ENCODE data around the gene AVEN.

AVEN gene

DNA sequence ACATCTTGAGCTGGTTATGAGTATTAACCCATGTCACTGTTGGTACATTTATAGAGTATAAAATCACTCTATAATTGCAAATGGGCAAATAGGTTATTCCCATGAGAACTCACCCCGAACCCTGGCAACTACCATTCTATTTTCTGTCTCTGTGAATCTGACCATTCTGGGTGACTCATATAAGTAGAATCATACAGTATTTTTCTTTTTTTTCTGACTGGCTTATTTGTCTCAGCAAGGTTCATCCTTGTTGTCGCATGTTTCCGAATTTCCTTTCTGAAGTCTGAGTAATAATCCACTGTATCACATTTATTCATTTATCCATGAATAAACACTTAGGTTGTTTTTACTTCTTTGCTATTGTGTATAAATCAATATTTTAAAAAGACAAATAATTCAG is 130.6 kb downstream of the AVEN start:
- H3K9me2 ChIP-seq (ENCODE audit: low read depth, low read length), result no peaks in the 10 kb centered on the region
- TF ChIP-seq EZH2 (IDR thresholded peaks at IDR 0.05; ENCODE audit: borderline replicate concordance, low read length), result no peak
- no peaks in the 10 kb centered on the region for H4K20me1 ChIP-seq (ENCODE audit: insufficient read depth, low read length)
- no peaks in the 10 kb centered on the region for H3K79me2 ChIP-seq (ENCODE audit: insufficient read depth, low read length)
- H3F3A ChIP-seq (ENCODE audit: insufficient read depth, low read length), result no peaks in the 10 kb centered on the region
- H3K9ac ChIP-seq (ENCODE audit: low read length), result no peak overlapping the region
- no peaks in the 10 kb centered on the region for H3K27me3 ChIP-seq (ENCODE audit: insufficient read depth, low read length)
- H2AFZ ChIP-seq (ENCODE audit: low read length), result no peak overlapping the region
- H3K4me1 ChIP-seq (ENCODE audit: insufficient read depth, low read length, severe bottlenecking), result no peaks in the 10 kb centered on the region
- no peak overlapping the region for H3K4me2 ChIP-seq (ENCODE audit: low read length)
- no peaks in the 10 kb centered on the region for H3K9me3 ChIP-seq (ENCODE audit: low read length)
- no peak overlapping the region for H3K4me3 ChIP-seq (ENCODE audit: low read depth, low read length, poor library complexity, severe bottlenecking)
- no peaks in the 10 kb centered on the region for H3K36me3 ChIP-seq (ENCODE audit: insufficient read depth, low read length)
- no peak overlapping the region for H3K27ac ChIP-seq (ENCODE audit: low read depth, low read length, poor library complexity, severe bottlenecking)

DNA sequence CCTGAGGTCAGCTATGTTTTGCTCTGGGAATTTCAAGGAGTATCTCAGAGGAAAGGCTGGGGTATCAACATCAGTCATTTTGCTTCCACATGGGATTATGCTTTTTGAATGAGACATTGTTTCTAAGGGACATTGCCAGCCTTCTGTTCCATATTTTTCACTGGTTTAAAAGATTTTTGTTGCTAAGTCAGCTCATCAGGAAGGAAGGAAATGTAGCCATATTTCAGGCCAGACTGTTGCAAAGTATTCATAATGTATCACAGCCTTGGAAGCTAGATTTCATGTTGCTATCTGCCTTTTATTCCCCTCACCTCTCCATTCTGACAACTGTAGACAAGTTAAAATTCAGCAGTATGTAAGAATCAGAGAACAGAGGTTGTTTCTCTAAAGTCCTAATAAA is 131.7 kb downstream of the AVEN start:
- no peak overlapping the region for H3K4me3 ChIP-seq (ENCODE audit: low read depth, low read length, poor library complexity, severe bottlenecking)
- H3K27ac ChIP-seq (ENCODE audit: low read depth, low read length, poor library complexity, severe bottlenecking), result no peak overlapping the region
- no peaks in the 10 kb centered on the region for H3K36me3 ChIP-seq (ENCODE audit: insufficient read depth, low read length)
- no peaks in the 10 kb centered on the region for H3K9me3 ChIP-seq (ENCODE audit: low read length)
- no peak overlapping the region for H3K9ac ChIP-seq (ENCODE audit: low read length)
- H2AFZ ChIP-seq (ENCODE audit: low read length), result no peak overlapping the region
- H3K27me3 ChIP-seq (ENCODE audit: insufficient read depth, low read length), result no peaks in the 10 kb centered on the region
- no peak overlapping the region for H3K4me2 ChIP-seq (ENCODE audit: low read length)
- no peaks in the 10 kb centered on the region for H4K20me1 ChIP-seq (ENCODE audit: insufficient read depth, low read length)
- no peak for TF ChIP-seq EZH2 (IDR thresholded peaks at IDR 0.05; ENCODE audit: borderline replicate concordance, low read length)
- TF ChIP-seq, protein P1, sequence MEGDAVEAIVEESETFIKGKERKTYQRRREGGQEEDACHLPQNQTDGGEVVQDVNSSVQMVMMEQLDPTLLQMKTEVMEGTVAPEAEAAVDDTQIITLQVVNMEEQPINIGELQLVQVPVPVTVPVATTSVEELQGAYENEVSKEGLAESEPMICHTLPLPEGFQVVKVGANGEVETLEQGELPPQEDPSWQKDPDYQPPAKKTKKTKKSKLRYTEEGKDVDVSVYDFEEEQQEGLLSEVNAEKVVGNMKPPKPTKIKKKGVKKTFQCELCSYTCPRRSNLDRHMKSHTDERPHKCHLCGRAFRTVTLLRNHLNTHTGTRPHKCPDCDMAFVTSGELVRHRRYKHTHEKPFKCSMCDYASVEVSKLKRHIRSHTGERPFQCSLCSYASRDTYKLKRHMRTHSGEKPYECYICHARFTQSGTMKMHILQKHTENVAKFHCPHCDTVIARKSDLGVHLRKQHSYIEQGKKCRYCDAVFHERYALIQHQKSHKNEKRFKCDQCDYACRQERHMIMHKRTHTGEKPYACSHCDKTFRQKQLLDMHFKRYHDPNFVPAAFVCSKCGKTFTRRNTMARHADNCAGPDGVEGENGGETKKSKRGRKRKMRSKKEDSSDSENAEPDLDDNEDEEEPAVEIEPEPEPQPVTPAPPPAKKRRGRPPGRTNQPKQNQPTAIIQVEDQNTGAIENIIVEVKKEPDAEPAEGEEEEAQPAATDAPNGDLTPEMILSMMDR (IDR thresholded peaks at IDR 0.05; ENCODE audit: low read length), result no peak
- no peaks in the 10 kb centered on the region for H3K79me2 ChIP-seq (ENCODE audit: insufficient read depth, low read length)
- no peaks in the 10 kb centered on the region for H3K4me1 ChIP-seq (ENCODE audit: insufficient read depth, low read length, severe bottlenecking)
- H3K9me2 ChIP-seq (ENCODE audit: low read depth, low read length), result no peaks in the 10 kb centered on the region
- no peaks in the 10 kb centered on the region for H3F3A ChIP-seq (ENCODE audit: insufficient read depth, low read length)

DNA sequence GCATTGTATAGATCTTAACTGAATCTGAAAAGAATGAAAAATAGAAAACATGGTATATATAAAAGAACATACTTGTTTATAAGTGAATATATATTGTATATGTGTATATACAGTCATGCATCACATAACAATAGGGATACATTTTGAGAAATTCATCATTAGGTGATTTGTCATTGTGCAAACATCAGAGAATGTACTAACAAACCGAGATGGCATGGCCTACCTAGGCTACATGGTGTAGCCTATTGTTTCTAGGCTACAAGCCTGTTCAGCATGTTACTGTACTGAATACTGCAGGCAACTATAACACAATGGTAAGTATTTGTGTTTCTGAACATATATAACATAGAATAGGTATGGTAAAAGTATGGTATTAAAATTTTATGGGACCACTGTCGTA is 135.3 kb downstream of the AVEN start:
- Histone ChIP-seq H3K9me3 (ENCODE audit: low read length) (no peaks in the 10 kb centered on the region), H4K20me1 (ENCODE audit: insufficient read depth, low read length) (no peaks in the 10 kb centered on the region), H3K27ac (ENCODE audit: low read depth, low read length, poor library complexity, severe bottlenecking) (no peak overlapping the region), H3K4me2 (ENCODE audit: low read length) (no peak overlapping the region), H3K4me1 (ENCODE audit: insufficient read depth, low read length, severe bottlenecking) (no peaks in the 10 kb centered on the region), H3K4me3 (ENCODE audit: low read depth, low read length, poor library complexity, severe bottlenecking) (no peak overlapping the region), H3K79me2 (ENCODE audit: insufficient read depth, low read length) (no peaks in the 10 kb centered on the region), H2AFZ (ENCODE audit: low read length) (no peak overlapping the region), H3K36me3 (ENCODE audit: insufficient read depth, low read length) (no peaks in the 10 kb centered on the region), H3F3A (ENCODE audit: insufficient read depth, low read length) (no peaks in the 10 kb centered on the region), H3K9ac (ENCODE audit: low read length) (no peak overlapping the region), H3K27me3 (ENCODE audit: insufficient read depth, low read length) (no peaks in the 10 kb centered on the region), H3K9me2 (ENCODE audit: low read depth, low read length) (no peaks in the 10 kb centered on the region)
- TF ChIP-seq, protein P1 (IDR thresholded peaks at IDR 0.05; ENCODE audit: low read length), result no peak
- TF ChIP-seq EZH2 (IDR thresholded peaks at IDR 0.05; ENCODE audit: borderline replicate concordance, low read length), result no peak

DNA sequence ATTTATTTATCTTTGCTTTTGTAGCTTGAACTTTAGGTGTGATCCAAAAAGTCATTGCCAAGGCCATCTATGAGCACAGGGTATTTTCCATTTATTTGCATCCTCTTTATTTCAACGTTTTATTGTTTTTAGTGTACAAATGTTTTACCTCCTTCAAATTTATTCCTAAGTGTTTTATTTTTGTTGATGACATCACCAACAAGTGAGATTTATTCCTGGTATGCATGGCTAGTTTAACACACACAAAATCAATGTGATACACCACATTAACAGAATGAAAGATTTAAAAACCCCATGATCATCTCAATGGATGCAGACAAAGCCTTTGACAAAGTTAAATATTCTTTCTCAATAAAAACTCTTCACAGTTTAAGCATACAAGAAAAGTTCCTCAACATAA is 137.0 kb downstream of the AVEN start:
- no peak overlapping the region for H3K9ac ChIP-seq (ENCODE audit: low read length)
- no peak overlapping the region for H3K4me2 ChIP-seq (ENCODE audit: low read length)
- no peaks in the 10 kb centered on the region for H4K20me1 ChIP-seq (ENCODE audit: insufficient read depth, low read length)
- no peaks in the 10 kb centered on the region for H3K27me3 ChIP-seq (ENCODE audit: insufficient read depth, low read length)
- H3K4me3 ChIP-seq (ENCODE audit: low read depth, low read length, poor library complexity, severe bottlenecking), result no peak overlapping the region
- H3K27ac ChIP-seq (ENCODE audit: low read depth, low read length, poor library complexity, severe bottlenecking), result no peak overlapping the region
- no peaks in the 10 kb centered on the region for H3K9me2 ChIP-seq (ENCODE audit: low read depth, low read length)
- TF ChIP-seq, protein P1 (IDR thresholded peaks at IDR 0.05; ENCODE audit: low read length), result no peak
- no peak for TF ChIP-seq EZH2 (IDR thresholded peaks at IDR 0.05; ENCODE audit: borderline replicate concordance, low read length)
- H3K79me2 ChIP-seq (ENCODE audit: insufficient read depth, low read length), result no peaks in the 10 kb centered on the region
- no peaks in the 10 kb centered on the region for H3K36me3 ChIP-seq (ENCODE audit: insufficient read depth, low read length)
- H3F3A ChIP-seq (ENCODE audit: insufficient read depth, low read length), result no peaks in the 10 kb centered on the region
- no peaks in the 10 kb centered on the region for H3K4me1 ChIP-seq (ENCODE audit: insufficient read depth, low read length, severe bottlenecking)
- no peaks in the 10 kb centered on the region for H3K9me3 ChIP-seq (ENCODE audit: low read length)
- no peak overlapping the region for H2AFZ ChIP-seq (ENCODE audit: low read length)

Measured in OCI-LY1 (cell line).